Small intestine (tissue), 7 donors: ENCODE data around the gene SPDYA. TPM values are rescaled to one million over a fixed set of nuclear protein-coding genes. Genes with fewer than 3 reads are reported as not detected.

ENCODE experiments used
- DNase-seq, 2 donors: peaks; one replicate each; pipeline versions ENCODE4 v3.0.0 to v3.0.0-alpha.2; 2013
- FAIRE-seq: peaks from 2 replicates; lab custom pipeline; 2012; peaks lifted over from hg19 to GRCh38; lab: Jason Lieb, UNC
- H3K27ac ChIP-seq, 3 donors: one replicate each; pipeline ENCODE4 v1.5.1; 2013; ENCODE audit warnings: low read length in 2 of 3, mild to moderate bottlenecking in 2 of 3, control low read depth in 1 of 3, inconsistent platforms in 1 of 3, low read depth in 1 of 3, moderate library complexity in 1 of 3
- H3K27me3 ChIP-seq, 3 donors: one replicate each; pipeline ENCODE4 v1.6.1; 2013; ENCODE audit warnings: low read length in 3 of 3, inconsistent platforms in 1 of 3; ENCODE audit not compliant: control insufficient read depth in 3 of 3, insufficient read depth in 3 of 3
- H3K36me3 ChIP-seq, 3 donors: one replicate each; pipeline ENCODE4 v1.6.1; 2013; ENCODE audit warnings: low read length in 3 of 3, inconsistent platforms in 1 of 3, low read depth in 1 of 3, mild to moderate bottlenecking in 1 of 3, moderate library complexity in 1 of 3; ENCODE audit not compliant: control insufficient read depth in 3 of 3, insufficient read depth in 2 of 3
- H3K4me1 ChIP-seq, 3 donors: one replicate each; pipeline ENCODE4 v1.6.1; 2013; ENCODE audit warnings: low read length in 2 of 3, inconsistent platforms in 1 of 3, low read depth in 1 of 3, mild to moderate bottlenecking in 1 of 3, moderate library complexity in 1 of 3; ENCODE audit not compliant: control insufficient read depth in 3 of 3, insufficient read depth in 2 of 3
- H3K4me3 ChIP-seq, 3 donors: one replicate each; pipeline ENCODE4 v1.5.1; 2013; ENCODE audit warnings: low read length in 3 of 3, control low read depth in 1 of 3, inconsistent platforms in 1 of 3, low read depth in 1 of 3, mild to moderate bottlenecking in 1 of 3, moderate library complexity in 1 of 3
- H3K9me3 ChIP-seq, 2 donors: one replicate each; pipeline ENCODE4 v1.6.1; 2013; ENCODE audit warnings: low read depth in 1 of 2, low read length in 1 of 2; ENCODE audit not compliant: control insufficient read depth in 2 of 2, insufficient read depth in 1 of 2
- WGBS, 3 donors: extraction: QIAGEN DNeasy Blood & Tissue Kit; methylation state at CpG; one replicate each; pipeline ENCODE4 v1.1.7; 2013; 5-methylcytosine and 5-hydroxymethylcytosine counted together
- polyA plus RNA-seq, 4 donors: library from polyadenylated mRNA; stranded (reverse) in 3 of 4; unstranded in 1 of 4; fragments of 200-250 nt in 3 of 4; fragments of 120-200 nt in 1 of 4; gene quantifications; one replicate each; pipeline versions ENCODE4 v1.2.1 to v1.2.3, GENCODE V29; 2013
- donor health status: healthy with polysubstance abuse.
- donor health status: control.
- donor health status: control.
- donor health status: Bipolar disorder and iron deficiency.
- donor health status: healthy.

Gene SPDYA
- polyA plus RNA-seq, 4 donors = 0.06 to 2.4 TPM; not detected in 2

- no peak for FAIRE-seq
- Histone ChIP-seq H3K4me1 (no peaks in the 10 kb centered on the region), H3K4me3 (no peak overlapping the region), H3K27ac (no peak overlapping the region), H3K36me3 (no peaks in the 10 kb centered on the region), H3K9me3 (no peaks in the 10 kb centered on the region), H3K27me3 (no peaks in the 10 kb centered on the region)
- 82 to 94% (median 93%) methylated on average over 2 of the region's 2 CpGs for WGBS, 3 donors
- DNase-seq = no peak
Observed at GRCh38 chr2:28833740-28834470, 23.3 kb downstream of the SPDYA start.

- no peak for DNase-seq
- WGBS, 3 donors = 65 to 76% (median 70%) methylated on average over 2 of the region's 2 CpGs
Observed at GRCh38 chr2:28835781-28836180, 25.1 kb downstream of the SPDYA start.

GRCh38 chr2:28838971-28839370 is 28.3 kb downstream of the SPDYA start:
- Histone ChIP-seq H3K27me3 (no peaks in the 10 kb centered on the region), H3K9me3 (no peaks in the 10 kb centered on the region), H3K36me3 (no peaks in the 10 kb centered on the region), H3K27ac (no peak overlapping the region), H3K4me3 (no peak overlapping the region), H3K4me1 (no peaks in the 10 kb centered on the region)
- FAIRE-seq = no peak
- no peak for DNase-seq
- 94 to 97% (median 95%) methylated on average over 2 of the region's 2 CpGs for WGBS, 3 donors

More at GRCh38 chr2:28835781-28836180, 25.1 kb downstream of the SPDYA start:
- no peaks in the 10 kb centered on the region for H3K36me3 ChIP-seq
- H3K4me3 ChIP-seq = no peak overlapping the region
- no peaks in the 10 kb centered on the region for H3K4me1 ChIP-seq
- no peaks in the 10 kb centered on the region for H3K27me3 ChIP-seq
- no peaks in the 10 kb centered on the region for H3K9me3 ChIP-seq
- no peak overlapping the region for H3K27ac ChIP-seq
- FAIRE-seq = no peak

DNA sequence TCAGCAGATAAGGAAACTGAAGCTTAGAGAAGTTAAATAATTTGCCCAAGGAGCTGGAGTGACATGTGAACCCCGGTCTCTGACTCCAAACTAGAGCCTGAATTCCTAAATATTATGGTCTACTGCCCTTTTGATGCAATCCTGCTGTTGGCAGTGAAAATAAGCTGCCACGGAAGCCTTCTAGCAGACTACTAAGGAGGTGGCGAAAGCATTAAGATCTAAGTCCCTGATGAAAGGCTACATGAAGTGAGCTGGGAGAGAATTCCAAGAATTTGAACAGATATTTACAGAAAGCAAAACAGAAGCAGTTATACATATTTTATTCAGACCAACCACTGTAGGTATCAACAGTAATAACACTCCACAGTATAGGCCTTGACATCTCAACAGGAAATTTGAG is 31.4 kb downstream of the SPDYA start:
- DNase-seq (no peak), FAIRE-seq (no peak)
- WGBS, 3 donors = 61 to 65% (median 64%) methylated on average over 3 of the region's 3 CpGs
- H3K27ac ChIP-seq = no peak overlapping the region
- no peaks in the 10 kb centered on the region for H3K27me3 ChIP-seq
- H3K36me3 ChIP-seq = no peaks in the 10 kb centered on the region
- no peaks in the 10 kb centered on the region for H3K9me3 ChIP-seq
- H3K4me3 ChIP-seq = no peak overlapping the region
- no peaks in the 10 kb centered on the region for H3K4me1 ChIP-seq

- DNase-seq (no peak), FAIRE-seq (no peak)
- Histone ChIP-seq H3K27ac (no peak overlapping the region), H3K36me3 (peaks cover 0 to 12% (median 0%) of the 10 kb centered on the region in 3 donors), H3K4me3 (no peak overlapping the region), H3K9me3 (no peaks in the 10 kb centered on the region), H3K27me3 (no peaks in the 10 kb centered on the region), H3K4me1 (no peaks in the 10 kb centered on the region)
- WGBS, 3 donors = 90 to 92% (median 92%) methylated on average over 1 of the region's 1 CpG
Observed at GRCh38 chr2:28855193-28855592, 44.6 kb downstream of the SPDYA start.

- Histone ChIP-seq H3K36me3 (peaks cover 0 to 12% (median 0%) of the 10 kb centered on the region in 3 donors), H3K4me1 (no peaks in the 10 kb centered on the region), H3K4me3 (no peak overlapping the region), H3K27me3 (no peaks in the 10 kb centered on the region), H3K9me3 (no peaks in the 10 kb centered on the region), H3K27ac (no peak overlapping the region)
- DNase-seq = no peak
- no peak for FAIRE-seq
Observed at GRCh38 chr2:28855977-28856376, 45.3 kb downstream of the SPDYA start.

GRCh38 chr2:28868611-28869010 is 58.0 kb downstream of the SPDYA start:
- FAIRE-seq = no peak
- Histone ChIP-seq H3K27ac (no peak overlapping the region), H3K27me3 (no peaks in the 10 kb centered on the region), H3K36me3 (peaks cover 0 to 8% (median 0%) of the 10 kb centered on the region in 3 donors), H3K4me3 (peak overlapping the region in 2 of 3 donors; percentile 10 to 51), H3K4me1 (peaks cover 4 to 8% (median 5%) of the 10 kb centered on the region in 3 donors), H3K9me3 (no peaks in the 10 kb centered on the region)
- WGBS, 3 donors = 49 to 78% (median 73%) methylated on average over 12 of the region's 12 CpGs
- DNase-seq = peak in 1 of 2 donors; percentile 48

DNA sequence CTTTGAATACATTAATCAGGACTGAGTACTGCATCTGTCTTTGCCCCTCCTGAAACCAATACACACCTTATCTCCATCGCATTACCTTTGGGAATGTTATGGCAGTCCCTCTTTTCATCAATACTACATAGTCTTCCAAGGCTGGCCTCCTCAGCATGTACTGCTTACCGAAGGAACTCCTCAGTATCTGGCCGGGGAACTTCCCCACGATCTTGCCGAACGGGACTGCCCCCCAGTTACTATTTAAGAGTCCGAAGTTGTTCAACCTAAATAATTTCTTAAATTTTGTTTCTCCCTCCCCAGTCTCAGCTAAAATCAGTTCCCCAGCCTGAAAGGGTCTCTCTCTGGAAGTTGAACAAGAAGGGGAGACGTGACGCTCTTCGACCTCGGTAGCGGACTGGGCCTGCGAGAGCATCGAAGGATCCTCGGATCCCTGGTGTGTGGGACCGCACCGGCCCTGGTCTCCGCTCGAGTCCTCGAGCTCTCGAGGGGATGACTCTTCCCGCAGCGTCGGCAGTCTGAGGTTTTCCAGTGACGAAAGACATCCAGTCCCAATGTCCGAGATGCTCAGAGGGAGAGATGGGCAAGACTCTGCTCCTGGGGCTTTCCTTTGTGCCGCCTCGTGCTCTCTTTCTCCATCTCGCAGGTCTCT is 59.0 kb downstream of the SPDYA start:
- H3K4me3 ChIP-seq = peak overlapping the region; percentile 73 to 88 (median 82)
- peaks cover 0 to 8% (median 0%) of the 10 kb centered on the region in 3 donors for H3K36me3 ChIP-seq
- H3K27me3 ChIP-seq = no peaks in the 10 kb centered on the region
- FAIRE-seq = no peak
- H3K27ac ChIP-seq = peak overlapping the region; percentile 44 to 91 (median 79)
- no peaks in the 10 kb centered on the region for H3K9me3 ChIP-seq
- H3K4me1 ChIP-seq = peaks cover 4 to 8% (median 5%) of the 10 kb centered on the region in 3 donors
- DNase-seq = no peak
- 0% methylated on average over 29 of the region's 29 CpGs for WGBS, 3 donors
